T1000 (cell line): ENCODE measurements around the gene CACFD1.
"Not testable (repeated sequence)": the region's sequence is repeated elsewhere in the genome, so short reads cannot be mapped to it uniquely, and the experiment has no call there.

Experiments
- DNase-seq: peaks from one replicate; lab custom pipeline; 2025; ENCODE audit warnings: mixed read lengths; lab: John Stamatoyannopoulos, UW

Gene CACFD1

GRCh38 chr9:133440874-133441273, 18.9 kb upstream of the CACFD1 start:
- no peak for DNase-seq

GRCh38 chr9:133441571-133441970, 18.2 kb upstream of the CACFD1 start:
- no peak for DNase-seq

GRCh38 chr9:133443248-133443647, 16.5 kb upstream of the CACFD1 start:
- DNase-seq = no peak

GRCh38 chr9:133443982-133444381, 15.8 kb upstream of the CACFD1 start:
- no peak for DNase-seq

GRCh38 chr9:133445293-133445969, 14.3 kb upstream of the CACFD1 start:
- no peak for DNase-seq

GRCh38 chr9:133448487-133448972, 11.2 kb upstream of the CACFD1 start:
- DNase-seq = no peak

GRCh38 chr9:133449760-133450159, 10.0 kb upstream of the CACFD1 start:
- DNase-seq = no peak

- not testable (repeated sequence) for DNase-seq
Measured at GRCh38 chr9:133451865-133452264, 7.9 kb upstream of the CACFD1 start.

- no peak for DNase-seq
Measured at GRCh38 chr9:133452562-133452961, 7.2 kb upstream of the CACFD1 start.

GRCh38 chr9:133453651-133454050, 6.1 kb upstream of the CACFD1 start:
- DNase-seq = no peak

GRCh38 chr9:133454325-133454724, 5.5 kb upstream of the CACFD1 start:
- DNase-seq = no peak

- no peak for DNase-seq
Measured at GRCh38 chr9:133454943-133455673, 4.7 kb upstream of the CACFD1 start.

GRCh38 chr9:133455936-133456335, 3.8 kb upstream of the CACFD1 start:
- DNase-seq = no peak

GRCh38 chr9:133456409-133456808, 3.4 kb upstream of the CACFD1 start:
- DNase-seq = no peak

- DNase-seq = no peak
Measured at GRCh38 chr9:133457233-133457632, 2.5 kb upstream of the CACFD1 start.

- DNase-seq = no peak
Measured at GRCh38 chr9:133457748-133458147, 2.0 kb upstream of the CACFD1 start.

- no peak for DNase-seq
Measured at GRCh38 chr9:133458643-133459312, 1.0 kb upstream of the CACFD1 start.

- DNase-seq = no peak
Measured at GRCh38 chr9:133460405-133461175, 812 bp downstream of the CACFD1 start.

GRCh38 chr9:133461975-133462374, 2.2 kb downstream of the CACFD1 start:
- DNase-seq = no peak

GRCh38 chr9:133463234-133463863, 3.6 kb downstream of the CACFD1 start:
- DNase-seq = no peak

- no peak for DNase-seq
Measured at GRCh38 chr9:133463864-133464615, 4.3 kb downstream of the CACFD1 start.
